ENCODE data around the gene FMN1.

FMN1 gene

GRCh38 chr15:32909431-32909830 lies 285.1 kb downstream of the FMN1 start:
- H4K20me1 ChIP-seq (ENCODE audit: insufficient read depth) = no peaks in the 10 kb centered on the region
- H3K79me2 ChIP-seq (ENCODE audit: insufficient read depth, low read depth) = no peaks in the 10 kb centered on the region
- H3K4me2 ChIP-seq = peak overlapping the region; percentile 22; the same call in 1 of the 2 replicates
- peaks cover 27% of the 10 kb centered on the region for H3K4me1 ChIP-seq (ENCODE audit: low read depth, poor library complexity, severe bottlenecking)
- no peak overlapping the region for H3K4me3 ChIP-seq (IDR thresholded peaks at IDR 0.05; ENCODE audit: insufficient read depth, low read depth, low read length)
- H3K36me3 ChIP-seq (ENCODE audit: insufficient read depth) = no peaks in the 10 kb centered on the region
- H3K27ac ChIP-seq = no peak overlapping the region
- H3K27me3 ChIP-seq (ENCODE audit: insufficient read depth, low read depth) = no peaks in the 10 kb centered on the region
- H3K9ac ChIP-seq = no peak overlapping the region
- no peak for TF ChIP-seq CTCF (conservative IDR thresholded peaks at IDR 0.05; ENCODE audit: low read depth, low read length)
- H2AFZ ChIP-seq (ENCODE audit: low read depth) = no peak overlapping the region

- Histone ChIP-seq H2AFZ (ENCODE audit: low read depth) (no peak overlapping the region), H3K27me3 (ENCODE audit: insufficient read depth, low read depth) (no peaks in the 10 kb centered on the region), H4K20me1 (ENCODE audit: insufficient read depth) (no peaks in the 10 kb centered on the region), H3K4me3 (IDR thresholded peaks at IDR 0.05; ENCODE audit: insufficient read depth, low read depth, low read length) (no peak overlapping the region), H3K36me3 (ENCODE audit: insufficient read depth) (no peaks in the 10 kb centered on the region), H3K4me2 (peak overlapping the region; percentile 22; the same call in 1 of the 2 replicates), H3K27ac (no peak overlapping the region), H3K4me1 (ENCODE audit: low read depth, poor library complexity, severe bottlenecking) (peaks cover 25% of the 10 kb centered on the region), H3K9ac (no peak overlapping the region), H3K79me2 (ENCODE audit: insufficient read depth, low read depth) (no peaks in the 10 kb centered on the region)
- no peak for TF ChIP-seq CTCF (conservative IDR thresholded peaks at IDR 0.05; ENCODE audit: low read depth, low read length)
These were observed 285.6 kb downstream of the FMN1 start for GRCh38 chr15:32908872-32909271.

DNA sequence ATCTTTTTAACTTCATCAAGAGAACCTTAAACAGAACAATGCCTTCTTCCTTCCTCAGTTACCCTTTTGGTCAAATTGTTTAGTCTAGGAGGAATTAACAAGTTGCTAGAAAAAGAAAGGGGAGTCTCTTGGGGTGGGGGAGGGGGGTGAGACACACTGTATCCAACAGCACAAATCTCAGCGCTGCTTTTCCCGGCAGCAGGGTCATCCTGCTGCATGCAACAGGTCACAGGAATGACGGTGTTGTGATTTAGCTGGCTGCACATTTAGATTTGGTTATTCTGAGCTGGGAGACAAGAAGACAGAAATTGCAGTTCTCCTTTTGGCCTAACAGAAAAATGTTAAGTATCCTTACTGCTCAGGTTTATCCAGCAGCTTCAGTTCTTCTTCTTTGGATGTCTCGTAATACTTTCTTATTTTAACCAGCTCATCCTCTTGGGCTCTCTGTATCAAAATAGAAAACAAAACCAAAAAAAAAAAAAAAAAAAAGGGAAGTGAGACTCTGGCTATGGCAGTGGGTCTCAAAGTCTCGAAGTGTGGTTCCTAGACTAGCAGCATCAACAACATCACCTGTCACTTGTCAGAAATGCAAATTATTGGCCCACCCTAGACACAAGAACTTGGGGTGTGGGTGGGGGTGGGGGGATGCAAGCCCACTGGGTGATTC lies 286.2 kb downstream of the FMN1 start:
- Histone ChIP-seq H2AFZ (ENCODE audit: low read depth) (no peak overlapping the region), H3K79me2 (ENCODE audit: insufficient read depth, low read depth) (no peaks in the 10 kb centered on the region), H3K36me3 (ENCODE audit: insufficient read depth) (no peaks in the 10 kb centered on the region), H3K9ac (no peak overlapping the region), H3K27me3 (ENCODE audit: insufficient read depth, low read depth) (no peaks in the 10 kb centered on the region), H3K4me2 (peak overlapping the region; percentile 22; the same call in 1 of the 2 replicates), H3K4me1 (ENCODE audit: low read depth, poor library complexity, severe bottlenecking) (peaks cover 25% of the 10 kb centered on the region), H3K4me3 (IDR thresholded peaks at IDR 0.05; ENCODE audit: insufficient read depth, low read depth, low read length) (no peak overlapping the region), H4K20me1 (ENCODE audit: insufficient read depth) (no peaks in the 10 kb centered on the region), H3K27ac (no peak overlapping the region)
- no peak for TF ChIP-seq CTCF (conservative IDR thresholded peaks at IDR 0.05; ENCODE audit: low read depth, low read length)

- Histone ChIP-seq H3K36me3 (ENCODE audit: insufficient read depth) (no peaks in the 10 kb centered on the region), H3K4me3 (IDR thresholded peaks at IDR 0.05; ENCODE audit: insufficient read depth, low read depth, low read length) (no peak overlapping the region), H3K79me2 (ENCODE audit: insufficient read depth, low read depth) (no peaks in the 10 kb centered on the region), H3K9ac (no peak overlapping the region), H3K4me2 (no peak overlapping the region), H3K27me3 (ENCODE audit: insufficient read depth, low read depth) (no peaks in the 10 kb centered on the region), H3K27ac (no peak overlapping the region), H3K4me1 (ENCODE audit: low read depth, poor library complexity, severe bottlenecking) (peaks cover 25% of the 10 kb centered on the region), H4K20me1 (ENCODE audit: insufficient read depth) (no peaks in the 10 kb centered on the region), H2AFZ (ENCODE audit: low read depth) (no peak overlapping the region)
- TF ChIP-seq CTCF (conservative IDR thresholded peaks at IDR 0.05; ENCODE audit: low read depth, low read length) = no peak
These were observed 289.0 kb downstream of the FMN1 start for GRCh38 chr15:32905481-32905880.
